Measurements from ENCODE around the gene B4GALNT3. TPM values are rescaled to one million over a fixed set of nuclear protein-coding genes. Genes with fewer than 3 reads are reported as not detected.

B4GALNT3 gene
- total RNA-seq, 4 donors from 2014 or later, result 30.7 to 66.2 (median 35.0) TPM

DNA sequence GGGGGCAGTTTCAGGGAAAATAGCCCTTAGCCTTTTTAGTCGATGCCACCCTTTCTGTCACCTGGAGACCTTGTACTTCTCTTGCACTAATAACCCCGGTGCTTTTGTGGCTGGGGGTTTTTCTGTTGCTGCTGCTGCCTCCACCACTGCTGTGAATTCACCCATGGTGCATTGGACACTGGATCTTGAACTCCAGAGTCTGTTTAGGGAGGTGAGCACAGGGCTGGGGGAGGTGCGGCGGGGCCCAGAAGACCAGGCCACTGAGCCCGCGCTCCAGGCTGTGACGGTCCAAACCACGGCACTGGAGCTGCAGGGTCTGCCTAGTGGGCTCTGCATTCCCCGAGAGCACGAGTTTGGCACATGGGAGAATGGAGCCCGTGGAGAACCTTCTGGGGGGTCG is 102.9 kb downstream of the B4GALNT3 start:
- H3K27ac ChIP-seq, result no peak overlapping the region
- H3K36me3 ChIP-seq, result peaks cover 4% of the 10 kb centered on the region
- peaks cover 51% of the 10 kb centered on the region for H3K4me1 ChIP-seq
- no peak for DNase-seq (ENCODE audit: low spot score in 2 of 2)
- 87% methylated on average over 12 of the region's 12 CpGs for whole genome bisulfite sequencing
- H3K27me3 ChIP-seq, result no peaks in the 10 kb centered on the region
- peak overlapping the region; percentile 22 for H3K4me3 ChIP-seq
- TF ChIP-seq POLR2A (IDR thresholded peaks at IDR 0.05) (no peak), POLR2AphosphoS5 (IDR thresholded peaks at IDR 0.05) (no peak), EP300 (IDR thresholded peaks at IDR 0.05) (no peak)
- TF ChIP-seq, protein P1, sequence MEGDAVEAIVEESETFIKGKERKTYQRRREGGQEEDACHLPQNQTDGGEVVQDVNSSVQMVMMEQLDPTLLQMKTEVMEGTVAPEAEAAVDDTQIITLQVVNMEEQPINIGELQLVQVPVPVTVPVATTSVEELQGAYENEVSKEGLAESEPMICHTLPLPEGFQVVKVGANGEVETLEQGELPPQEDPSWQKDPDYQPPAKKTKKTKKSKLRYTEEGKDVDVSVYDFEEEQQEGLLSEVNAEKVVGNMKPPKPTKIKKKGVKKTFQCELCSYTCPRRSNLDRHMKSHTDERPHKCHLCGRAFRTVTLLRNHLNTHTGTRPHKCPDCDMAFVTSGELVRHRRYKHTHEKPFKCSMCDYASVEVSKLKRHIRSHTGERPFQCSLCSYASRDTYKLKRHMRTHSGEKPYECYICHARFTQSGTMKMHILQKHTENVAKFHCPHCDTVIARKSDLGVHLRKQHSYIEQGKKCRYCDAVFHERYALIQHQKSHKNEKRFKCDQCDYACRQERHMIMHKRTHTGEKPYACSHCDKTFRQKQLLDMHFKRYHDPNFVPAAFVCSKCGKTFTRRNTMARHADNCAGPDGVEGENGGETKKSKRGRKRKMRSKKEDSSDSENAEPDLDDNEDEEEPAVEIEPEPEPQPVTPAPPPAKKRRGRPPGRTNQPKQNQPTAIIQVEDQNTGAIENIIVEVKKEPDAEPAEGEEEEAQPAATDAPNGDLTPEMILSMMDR (IDR thresholded peaks at IDR 0.05), result no peak
- no peaks in the 10 kb centered on the region for H3K9me3 ChIP-seq

DNA sequence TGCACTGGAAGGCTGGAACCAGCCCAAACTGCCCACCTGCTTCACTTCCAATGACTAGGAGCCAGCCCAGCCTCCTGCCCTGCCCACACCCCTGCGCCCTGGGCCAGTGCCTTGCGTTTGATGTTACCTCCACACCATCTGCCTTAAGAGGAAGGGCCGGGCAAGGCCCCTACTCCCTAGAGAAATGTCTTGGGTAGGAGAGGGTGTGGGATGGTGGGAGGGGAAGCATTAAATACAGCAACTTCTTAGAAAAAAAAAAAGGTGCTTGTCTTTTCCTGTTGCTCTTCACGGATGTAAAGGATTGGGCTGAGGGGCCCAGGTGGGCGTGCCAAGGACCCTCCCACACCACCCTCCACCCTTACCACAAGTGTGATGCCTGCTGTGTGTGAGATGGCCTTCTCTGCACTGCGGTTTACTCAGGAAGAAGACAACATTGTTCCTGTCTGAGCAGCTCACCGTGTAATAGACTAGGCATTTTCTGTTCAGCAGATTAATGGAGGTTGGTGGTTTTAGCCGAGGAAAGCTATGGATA is 103.6 kb downstream of the B4GALNT3 start:
- TF ChIP-seq POLR2AphosphoS5 (IDR thresholded peaks at IDR 0.05) (no peak), POLR2A (IDR thresholded peaks at IDR 0.05) (no peak), EP300 (IDR thresholded peaks at IDR 0.05) (no peak)
- TF ChIP-seq, protein P1 (IDR thresholded peaks at IDR 0.05), result no peak
- peaks cover 4% of the 10 kb centered on the region for H3K36me3 ChIP-seq
- no peaks in the 10 kb centered on the region for H3K9me3 ChIP-seq
- no peaks in the 10 kb centered on the region for H3K27me3 ChIP-seq
- H3K4me1 ChIP-seq, result peaks cover 49% of the 10 kb centered on the region
- no peak overlapping the region for H3K27ac ChIP-seq
- H3K4me3 ChIP-seq, result peak overlapping the region; percentile 22
- DNase-seq (ENCODE audit: low spot score in 2 of 2), result no peak
- WGBS, result 69% methylated on average over 8 of the region's 8 CpGs

DNA sequence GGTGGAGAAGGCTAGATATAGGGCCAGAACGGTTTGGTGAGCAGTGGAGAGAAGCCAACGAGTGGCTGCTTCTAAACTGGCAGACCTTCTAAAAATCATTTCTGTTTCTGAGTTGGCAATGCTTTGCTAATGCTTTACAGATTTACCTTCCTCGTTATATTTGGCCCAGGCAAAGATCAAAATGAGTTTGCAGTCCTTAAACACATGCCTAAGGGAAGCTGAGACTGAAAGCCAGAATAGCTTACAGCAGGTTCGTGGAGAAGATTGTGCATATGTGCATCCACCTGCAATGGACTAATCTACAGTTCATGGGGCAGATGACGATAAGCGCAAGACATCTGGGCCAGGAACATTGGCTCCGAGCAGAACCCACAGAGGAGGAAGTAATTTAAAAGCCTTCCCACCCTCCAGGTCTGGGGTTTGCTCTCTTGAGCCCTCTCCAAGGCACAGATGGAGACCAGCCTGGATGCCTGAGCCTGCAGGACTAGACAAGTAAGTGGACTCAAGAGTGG is 104.1 kb downstream of the B4GALNT3 start:
- 58% methylated on average over 7 of the region's 7 CpGs for WGBS
- H3K27ac ChIP-seq, result no peak overlapping the region
- peaks cover 46% of the 10 kb centered on the region for H3K4me1 ChIP-seq
- TF ChIP-seq, protein P1 (IDR thresholded peaks at IDR 0.05), result no peak
- no peak for TF ChIP-seq POLR2AphosphoS5 (IDR thresholded peaks at IDR 0.05)
- TF ChIP-seq EP300 (IDR thresholded peaks at IDR 0.05), result no peak
- no peak for TF ChIP-seq POLR2A (IDR thresholded peaks at IDR 0.05)
- H3K9me3 ChIP-seq, result no peaks in the 10 kb centered on the region
- no peaks in the 10 kb centered on the region for H3K27me3 ChIP-seq
- H3K4me3 ChIP-seq, result peak overlapping the region; percentile 22
- DNase-seq (ENCODE audit: low spot score in 2 of 2), result no peak
- H3K36me3 ChIP-seq, result peaks cover 4% of the 10 kb centered on the region

DNA sequence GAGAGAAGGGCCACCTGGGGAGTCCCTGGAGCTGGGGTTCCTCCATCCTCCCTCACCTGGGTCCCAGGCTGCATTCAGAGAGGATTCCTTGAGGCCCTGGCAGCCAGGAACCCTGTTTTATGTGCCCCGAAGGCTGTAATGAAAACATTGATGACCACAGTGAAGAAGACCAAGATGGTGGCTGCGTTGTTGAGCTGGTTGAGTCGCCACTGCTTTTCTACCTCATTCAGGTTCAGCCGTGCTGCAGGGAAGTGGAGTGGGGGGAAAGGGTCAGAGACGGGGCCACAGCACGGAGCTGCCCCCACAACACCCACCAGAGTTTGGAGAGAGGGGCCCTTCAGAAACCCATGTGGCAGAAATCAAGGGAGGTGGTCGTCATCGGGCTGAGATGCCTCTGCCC is 105.4 kb downstream of the B4GALNT3 start:
- peaks cover 4% of the 10 kb centered on the region for H3K36me3 ChIP-seq
- DNase-seq (ENCODE audit: low spot score in 2 of 2), result no peak
- no peaks in the 10 kb centered on the region for H3K27me3 ChIP-seq
- no peaks in the 10 kb centered on the region for H3K9me3 ChIP-seq
- peaks cover 44% of the 10 kb centered on the region for H3K4me1 ChIP-seq
- H3K27ac ChIP-seq, result no peak overlapping the region
- TF ChIP-seq POLR2AphosphoS5 (IDR thresholded peaks at IDR 0.05), result no peak
- no peak for TF ChIP-seq EP300 (IDR thresholded peaks at IDR 0.05)
- TF ChIP-seq POLR2A (IDR thresholded peaks at IDR 0.05), result no peak
- TF ChIP-seq, protein P1 (IDR thresholded peaks at IDR 0.05), result no peak
- 99% methylated on average over 8 of the region's 8 CpGs for WGBS
- no peak overlapping the region for H3K4me3 ChIP-seq

DNA sequence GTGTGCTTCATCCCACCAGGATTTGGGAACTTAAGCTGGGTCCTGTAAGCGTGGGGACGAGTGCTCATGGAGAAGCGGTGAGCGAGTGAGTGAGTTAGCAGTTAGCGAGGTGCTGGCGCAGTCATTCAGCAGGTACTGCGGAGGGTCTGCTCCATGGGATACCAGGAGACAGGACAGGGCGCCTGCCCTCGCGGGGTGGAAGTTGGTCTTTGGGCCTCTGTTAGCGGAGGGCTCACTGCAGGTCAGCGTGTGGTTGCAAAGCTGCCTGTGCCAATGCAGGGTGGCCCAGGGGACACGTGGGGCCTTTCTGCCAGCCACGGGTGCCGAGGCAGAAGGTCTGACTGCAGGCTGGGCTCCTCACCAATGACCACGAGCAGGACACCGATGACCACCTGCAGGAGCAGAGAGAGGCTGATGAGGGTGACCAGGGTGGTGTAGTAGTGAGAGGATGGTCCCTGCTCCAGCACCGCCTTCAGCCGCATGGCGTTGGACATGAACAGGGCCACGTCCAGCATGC is 105.9 kb downstream of the B4GALNT3 start:
- no peak for DNase-seq (ENCODE audit: low spot score in 2 of 2)
- no peaks in the 10 kb centered on the region for H3K27me3 ChIP-seq
- 88% methylated on average over 16 of the region's 21 CpGs for WGBS
- H3K4me3 ChIP-seq, result no peak overlapping the region
- peaks cover 4% of the 10 kb centered on the region for H3K36me3 ChIP-seq
- no peak overlapping the region for H3K27ac ChIP-seq
- peaks cover 44% of the 10 kb centered on the region for H3K4me1 ChIP-seq
- no peaks in the 10 kb centered on the region for H3K9me3 ChIP-seq
- TF ChIP-seq EP300 (IDR thresholded peaks at IDR 0.05) (no peak), POLR2AphosphoS5 (IDR thresholded peaks at IDR 0.05) (no peak), POLR2A (IDR thresholded peaks at IDR 0.05) (no peak)
- TF ChIP-seq, protein P1 (IDR thresholded peaks at IDR 0.05), result no peak
